NAMALWA (cell line): Measurements from ENCODE around the gene RNASE4.
"Not testable (repeated sequence)": the region's sequence is repeated elsewhere in the genome, so short reads cannot be mapped to it uniquely, and the experiment has no call there.

Experiments
- DNase-seq: peaks from one replicate; pipeline ENCODE4 v3.0.0-alpha.2; 2015; ENCODE audit warnings: low spot score

The RNASE4 gene

DNA sequence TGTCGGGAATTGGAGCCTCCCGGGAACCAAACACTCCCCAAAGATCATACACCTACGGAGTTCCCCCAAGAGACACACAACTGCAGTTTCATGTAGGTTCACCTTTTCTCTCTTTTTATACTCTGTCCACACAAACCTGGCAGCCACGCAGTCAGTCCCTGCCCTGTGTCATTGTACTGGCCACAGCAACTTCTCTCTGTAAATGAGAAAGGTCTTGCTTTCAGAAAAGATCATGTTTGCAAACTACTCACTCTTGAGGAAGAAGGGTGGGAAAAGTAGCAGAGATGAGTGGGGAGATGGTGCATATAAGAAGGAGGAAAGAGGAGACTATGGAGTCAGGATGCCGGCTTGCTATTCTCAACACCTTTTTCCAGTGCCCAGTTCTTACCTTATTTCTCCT lies 14.6 kb downstream of the RNASE4 start:
- no peak for DNase-seq

DNA sequence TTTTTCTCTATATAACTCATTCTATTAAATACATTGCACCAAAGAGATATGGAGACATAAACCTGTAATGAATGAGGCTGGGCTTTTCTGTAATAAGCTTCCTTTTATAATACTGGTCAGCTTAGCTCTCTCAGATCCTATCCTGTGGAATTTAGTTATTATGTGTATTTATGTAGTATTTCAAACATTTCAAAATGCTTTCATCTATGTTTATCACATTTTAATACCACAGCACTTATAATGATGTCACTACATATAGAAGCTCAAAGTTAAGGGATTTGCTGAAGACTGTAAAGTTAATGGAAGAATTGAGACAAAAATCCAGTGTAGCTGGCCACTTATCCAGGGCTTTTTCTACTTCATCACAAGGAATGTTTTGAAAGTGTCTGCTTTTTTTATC lies 15.6 kb downstream of the RNASE4 start:
- no peak for DNase-seq

GRCh38 chr14:20700965-20701364 lies 16.6 kb downstream of the RNASE4 start:
- DNase-seq, result not testable (repeated sequence)

GRCh38 chr14:20706657-20707355 lies 22.4 kb downstream of the RNASE4 start:
- DNase-seq, result no peak

- no peak for DNase-seq
Observed at GRCh38 chr14:20707622-20708021, 23.3 kb downstream of the RNASE4 start.

- no peak for DNase-seq
Observed at GRCh38 chr14:20711261-20711660, 26.9 kb downstream of the RNASE4 start.

GRCh38 chr14:20711685-20712084 lies 27.3 kb downstream of the RNASE4 start:
- no peak for DNase-seq

DNA sequence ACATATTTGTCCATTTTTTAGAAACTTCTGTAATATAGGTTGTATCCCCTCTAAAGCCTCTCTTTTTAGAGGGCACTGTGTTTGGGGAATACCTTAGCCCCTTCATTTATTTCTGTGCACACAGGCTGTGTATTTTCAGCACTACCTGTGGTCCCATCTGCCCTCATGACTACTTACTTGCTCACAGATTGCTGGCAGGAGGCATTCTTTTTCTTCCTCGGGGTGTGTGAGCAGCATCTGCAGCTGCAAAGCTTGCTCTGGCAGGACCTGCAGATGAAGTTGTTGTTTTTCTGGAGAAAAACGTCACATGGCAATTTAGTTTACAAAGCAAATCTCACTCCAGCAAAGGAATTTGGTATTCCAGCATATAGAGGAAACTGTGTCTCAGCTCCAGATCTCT lies 28.5 kb downstream of the RNASE4 start:
- no peak for DNase-seq

GRCh38 chr14:20714593-20715250 lies 30.4 kb downstream of the RNASE4 start:
- DNase-seq, result no peak

- no peak for DNase-seq
Observed at GRCh38 chr14:20719777-20720176, 35.4 kb downstream of the RNASE4 start.

GRCh38 chr14:20720741-20721140 lies 36.4 kb downstream of the RNASE4 start:
- DNase-seq, result no peak

- no peak for DNase-seq
Observed at GRCh38 chr14:20722016-20722415, 37.7 kb downstream of the RNASE4 start.

DNA sequence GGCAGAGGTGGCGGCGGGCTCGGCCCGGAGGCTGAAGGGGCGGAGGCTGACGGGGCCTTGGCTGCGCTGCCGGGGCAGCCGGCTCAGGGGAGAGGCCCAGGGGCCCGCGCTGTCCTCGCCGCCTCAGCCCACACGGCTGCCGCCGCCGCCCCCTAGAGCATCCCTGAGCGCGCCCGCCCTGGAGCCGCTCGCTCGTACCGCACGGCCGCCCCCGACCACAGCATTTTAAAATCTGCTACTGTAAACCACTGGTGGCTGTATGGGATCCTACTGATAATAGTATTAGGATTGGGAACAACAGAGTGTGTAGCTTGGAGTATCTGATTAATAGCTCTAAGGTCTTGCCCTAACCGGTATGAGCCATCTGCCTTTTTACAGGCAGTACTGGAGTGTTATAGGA lies 39.1 kb downstream of the RNASE4 start:
- DNase-seq, result no peak

- DNase-seq, result not testable (repeated sequence)
Observed at GRCh38 chr14:20726121-20726520, 41.8 kb downstream of the RNASE4 start.

DNA sequence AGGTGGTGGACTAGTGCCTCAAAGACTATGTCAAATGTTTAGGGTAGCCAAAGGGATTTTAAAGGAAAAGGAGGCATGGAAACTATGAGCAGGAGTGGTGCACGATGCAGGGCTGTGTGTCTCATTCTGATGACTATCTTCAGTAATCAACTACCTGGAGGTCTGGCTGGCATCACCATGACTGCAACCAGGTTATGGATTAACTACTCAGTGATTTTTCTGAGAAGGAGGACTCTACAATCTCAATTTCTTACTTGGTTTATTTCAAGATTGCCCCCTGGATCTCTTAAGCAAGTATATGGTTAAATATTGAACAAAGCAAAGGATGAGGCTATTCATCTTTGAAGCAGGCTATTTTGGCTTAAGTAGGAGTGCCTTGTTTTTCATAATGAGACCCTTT lies 42.2 kb downstream of the RNASE4 start:
- DNase-seq, result no peak

DNA sequence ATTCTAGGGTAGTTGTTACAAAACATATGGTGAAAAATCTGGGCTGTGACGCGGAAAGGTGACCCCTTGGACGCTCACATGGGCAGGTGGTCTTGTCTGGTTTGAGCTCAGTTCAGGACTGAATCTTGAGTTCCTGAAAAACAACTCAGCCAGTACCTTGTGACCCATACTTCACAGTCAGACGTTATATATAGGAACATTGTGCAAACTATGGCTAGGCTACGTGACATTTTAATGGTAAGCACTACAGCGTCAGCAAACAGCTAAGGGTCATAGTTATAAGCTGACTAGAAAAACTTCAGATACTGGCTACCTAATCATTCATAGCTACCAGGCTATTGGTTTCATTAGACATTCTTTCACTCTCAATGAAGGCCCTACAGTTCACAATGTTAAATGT lies 46.5 kb downstream of the RNASE4 start:
- DNase-seq, result no peak

DNA sequence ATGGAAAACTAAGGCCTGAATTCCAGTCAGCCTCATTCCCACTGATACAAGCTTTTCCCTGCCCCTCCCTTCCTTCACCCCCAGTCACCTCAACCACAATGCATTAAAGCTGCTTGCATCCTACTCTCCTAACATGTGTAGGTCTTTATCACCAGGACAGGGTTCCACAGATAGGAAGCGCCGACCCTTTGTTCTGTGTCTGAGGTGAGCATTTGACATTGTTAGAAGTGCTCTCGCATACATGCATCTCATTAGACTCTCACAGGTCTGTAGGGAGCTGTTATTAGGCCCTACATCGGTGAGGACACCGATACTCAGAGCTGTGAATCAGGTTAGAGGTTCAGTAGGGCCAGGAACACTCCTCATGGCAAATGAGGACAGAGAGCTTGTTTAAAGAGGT lies 48.1 kb downstream of the RNASE4 start:
- no peak for DNase-seq

- no peak for DNase-seq
Observed at GRCh38 chr14:20732979-20733635, 48.7 kb downstream of the RNASE4 start.

- DNase-seq, result no peak
Observed at GRCh38 chr14:20733684-20734429, 49.5 kb downstream of the RNASE4 start.

DNA sequence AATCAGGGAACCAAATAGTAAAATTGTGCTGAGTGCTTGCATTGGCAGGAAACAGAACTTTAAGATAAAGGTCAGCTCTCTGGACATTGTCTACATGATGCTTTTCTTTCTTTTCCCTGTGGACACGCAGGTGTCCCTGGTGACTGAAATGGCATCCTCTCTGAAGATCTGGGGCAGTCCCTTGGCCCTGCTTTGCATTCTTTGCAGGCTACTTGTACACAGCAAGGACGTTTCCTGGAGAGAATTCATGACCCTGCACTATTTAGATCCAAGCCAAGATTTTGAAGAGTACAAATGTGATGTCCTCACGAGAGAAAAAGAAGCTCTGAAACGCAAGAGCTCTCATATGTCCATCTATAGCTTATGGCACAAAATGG lies 50.1 kb downstream of the RNASE4 start:
- DNase-seq, result no peak

GRCh38 chr14:20738292-20738691 lies 53.9 kb downstream of the RNASE4 start:
- DNase-seq, result not testable (repeated sequence)

- DNase-seq, result no peak
Observed at GRCh38 chr14:20742132-20742531, 57.8 kb downstream of the RNASE4 start.

DNA sequence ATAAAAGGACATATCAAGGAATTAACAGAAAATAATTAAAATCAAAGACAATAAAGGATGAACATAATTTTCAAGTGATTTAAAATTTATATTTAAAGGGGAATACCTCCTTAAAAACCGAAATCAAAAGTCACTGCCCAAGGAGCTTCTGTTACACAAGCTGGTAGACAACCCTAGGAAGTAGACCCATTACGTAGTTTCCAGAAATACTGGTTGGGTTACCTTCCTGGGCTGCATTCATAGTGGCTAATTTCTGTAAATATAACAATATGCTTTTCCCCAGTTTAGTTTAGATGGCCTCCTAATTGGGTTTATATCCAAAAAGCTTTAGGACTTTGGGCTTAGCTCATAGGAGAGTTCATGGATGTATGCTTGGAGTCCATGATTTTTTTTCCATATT lies 59.2 kb downstream of the RNASE4 start:
- DNase-seq, result no peak
